B cell (primary cell): ENCODE data around the gene SFR1. TPM values are rescaled to one million over a fixed set of nuclear protein-coding genes. Genes with fewer than 3 reads are reported as not detected.

ENCODE experiments used
- ATAC-seq: fragments of 200-7000 bp; cut with Tn5 transposase; one replicate; pipeline ENCODE4 v1.10.0; 2021; ENCODE audit warnings: low read depth, mild to moderate bottlenecking, moderate number of reproducible peaks, moderate library complexity
- CTCF ChIA-PET: fragments of 350-600 bp; sonication (Branson Sonifier 250); formaldehyde crosslinking; loops from one replicate; lab custom pipeline; 2021; ENCODE audit warnings: antibody characterized with exemption, inconsistent platforms; lab: Charles Lee
- POLR2A ChIA-PET: fragments of 350-600 bp; sonication (Branson Sonifier 250); formaldehyde crosslinking; loops from one replicate; lab custom pipeline; 2021; ENCODE audit warnings: antibody characterized with exemption; lab: Charles Lee
- DNase-seq: peaks from one replicate; pipeline ENCODE4 v3.0.0; 2013
- H2AFZ ChIP-seq: 2 replicates; pipeline ENCODE4 v1.6.1; 2012; ENCODE audit warnings: mild to moderate bottlenecking, low read depth, low read length; ENCODE audit not compliant: insufficient read depth, poor library complexity, severe bottlenecking
- H3K27ac ChIP-seq, 2 donors: 1 replicate in 1 of 2; 2 replicates in 1 of 2; pipeline ENCODE4 v1.5.1; 2012 to 2013; ENCODE audit warnings: low read length in 2 of 2, mild to moderate bottlenecking in 2 of 2, moderate library complexity in 1 of 2
- H3K27me3 ChIP-seq, 4 experiments: fragments of 200-600 bp in 1 of 4; sonication (generic) in 1 of 4; replicated peaks in 1 of 4; 1 replicate in 2 of 4; 2 replicates in 2 of 4; pipeline versions ENCODE4 v1.6.1 to v1.7.0; 2013 to 2016; ENCODE audit warnings: low read length in 3 of 4, mild to moderate bottlenecking in 2 of 4, mixed read lengths in 1 of 4, moderate library complexity in 1 of 4; ENCODE audit not compliant: insufficient read depth in 4 of 4, control insufficient read depth in 3 of 4; ENCODE audit errors: control extremely low read depth in 1 of 4
- H3K36me3 ChIP-seq, 2 experiments: replicated peaks in 1 of 2; 1 replicate in 1 of 2; 2 replicates in 1 of 2; pipeline versions ENCODE4 v1.6.1 to v1.7.1; 2013; ENCODE audit warnings: low read length in 1 of 2; ENCODE audit not compliant: insufficient read depth in 2 of 2, control insufficient read depth in 1 of 2; ENCODE audit errors: control extremely low read depth in 1 of 2, extremely low read depth in 1 of 2
- H3K4me1 ChIP-seq, 2 donors: fragments of 200-600 bp in 1 of 2; sonication (generic) in 1 of 2; 1 replicate in 1 of 2; 2 replicates in 1 of 2; pipeline versions ENCODE4 v1.5.1 to v1.6.1; 2013 to 2017; ENCODE audit warnings: low read length in 2 of 2; ENCODE audit not compliant: control insufficient read depth in 2 of 2, insufficient read depth in 2 of 2
- H3K4me2 ChIP-seq: replicated peaks from 2 replicates; pipeline ENCODE3; 2012; ENCODE audit warnings: mild to moderate bottlenecking, low read depth, low read length; ENCODE audit not compliant: poor library complexity, severe bottlenecking
- H3K4me3 ChIP-seq, 5 experiments: fragments of 200-600 bp in 1 of 5; sonication (generic) in 1 of 5; 1 replicate in 3 of 5; 2 replicates in 2 of 5; pipeline versions ENCODE4 v1.5.1 to v1.7.0; 2011 to 2016; ENCODE audit warnings: low read length in 4 of 5, mild to moderate bottlenecking in 4 of 5, low read depth in 2 of 5, control low read depth in 1 of 5, moderate library complexity in 1 of 5; ENCODE audit not compliant: insufficient read depth in 1 of 5; ENCODE audit errors: control extremely low read depth in 1 of 5, extremely low read depth in 1 of 5
- H3K79me2 ChIP-seq: fragments of 200-600 bp; sonication (generic); one replicate; pipeline ENCODE4 v1.6.0; 2016; ENCODE audit warnings: low read length; ENCODE audit not compliant: control insufficient read depth, insufficient read depth
- H3K9ac ChIP-seq: fragments of 200-600 bp; sonication (generic); 2 replicates; pipeline ENCODE4 v1.6.1; 2017; ENCODE audit warnings: mild to moderate bottlenecking, low read length, moderate library complexity
- H3K9me3 ChIP-seq, 3 donors: one replicate each; pipeline versions ENCODE4 v1.6.1 to v1.7.1; 2013; ENCODE audit warnings: low read length in 2 of 3; ENCODE audit not compliant: control insufficient read depth in 2 of 3, insufficient read depth in 1 of 3; ENCODE audit errors: control extremely low read depth in 1 of 3
- H4K20me1 ChIP-seq: 2 replicates; pipeline ENCODE4 v1.6.0; 2012; ENCODE audit warnings: mild to moderate bottlenecking, low read length; ENCODE audit not compliant: insufficient read depth, control insufficient read depth, poor library complexity, severe bottlenecking
- H3K27ac Mint-ChIP-seq: one replicate; pipeline ENCODE4 v1.8.0; 2021; ENCODE audit warnings: mixed read lengths
- H3K27me3 Mint-ChIP-seq: one replicate; pipeline ENCODE4 v1.8.0; 2021; ENCODE audit warnings: mixed read lengths
- H3K4me1 Mint-ChIP-seq: one replicate; pipeline ENCODE4 v1.8.0; 2021; ENCODE audit warnings: mixed read lengths
- H3K4me3 Mint-ChIP-seq: one replicate; pipeline ENCODE4 v1.8.0; 2021; ENCODE audit warnings: mixed read lengths
- H3K9me3 Mint-ChIP-seq: one replicate; pipeline ENCODE4 v1.8.0; 2022; ENCODE audit warnings: mixed read lengths; ENCODE audit not compliant: insufficient read depth
- CTCF ChIP-seq: fragments of 200-600 bp; IDR thresholded peaks from one replicate; pipeline ENCODE4 v1.8.0; 2022; ENCODE audit warnings: antibody characterized with exemption, mild to moderate bottlenecking
- EZH2 ChIP-seq: IDR thresholded peaks from 2 replicates; pipeline ENCODE4 v1.6.1; 2012; ENCODE audit warnings: borderline replicate concordance, low read depth, mild to moderate bottlenecking, moderate library complexity, low read length; ENCODE audit not compliant: insufficient read depth, poor library complexity, severe bottlenecking
- WGBS: methylation state at CpG from one replicate; pipeline ENCODE4 v1.1.5; 2013; ENCODE audit warnings: missing lambda C conversion rate; ENCODE audit not compliant: insufficient coverage; 5-methylcytosine and 5-hydroxymethylcytosine counted together
- intact Hi-C: fragments of 100-400 bp; cut with micrococcal nuclease; formaldehyde crosslinking; loops from one replicate; pipeline ENCODE4 v1.10.0; 2022
- polyA plus RNA-seq: library from polyadenylated mRNA; depleted of rRNA; stranded (reverse); fragments of >200 nt; gene quantifications from 2 replicates; pipeline ENCODE4 v1.2.3, GENCODE V29; 2012
- total RNA-seq, 2 donors: library from RNA; stranded (reverse); fragments of 120-200 nt in 1 of 2; gene quantifications; 1 replicate in 1 of 2; 2 replicates in 1 of 2; pipeline versions ENCODE4 v1.2.3 to v1.2.4, GENCODE V29; 2013 to 2022

The SFR1 gene
- total and polyA plus RNA-seq, 2 donors (not counting 1 experiment from before 2014, with no cell fraction given) = 6.2 to 15.3 TPM

DNA sequence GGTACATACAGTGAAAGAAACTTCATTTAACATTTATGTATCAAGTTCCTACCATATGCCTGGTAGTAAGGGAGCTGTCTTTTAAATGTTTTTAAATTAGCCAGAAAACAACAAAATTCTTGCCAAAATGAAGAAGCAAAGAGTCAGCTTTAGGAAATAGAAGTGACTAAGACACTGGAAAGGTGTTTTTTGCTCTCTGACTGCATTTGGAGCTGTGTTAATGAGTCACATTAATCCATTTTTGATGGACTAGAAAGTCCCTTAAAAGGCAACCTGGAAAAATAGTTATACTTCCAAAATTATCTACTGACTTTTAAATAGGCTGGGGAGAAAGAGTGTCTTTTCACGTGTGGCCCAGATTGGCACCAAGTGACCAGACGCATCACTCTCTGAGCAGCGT is 32.4 kb upstream of the SFR1 start:
- no peaks in the 10 kb centered on the region for H3K4me1 ChIP-seq
- Mint-ChIP-seq H3K27me3 (peaks cover 6% of the 10 kb centered on the region), H3K4me1 (no peaks in the 10 kb centered on the region), H3K27ac (no peak overlapping the region), H3K4me3 (no peak overlapping the region), H3K9me3 (no peaks in the 10 kb centered on the region)
- DNase-seq = no peak
- H3K27me3 ChIP-seq = no peaks in the 10 kb centered on the region
- H3K9ac ChIP-seq = no peak overlapping the region
- CTCF ChIA-PET = no interaction called here
- POLR2A ChIA-PET = no interaction called here
- TF ChIP-seq CTCF (no peak), EZH2 (no peak)
- WGBS = 97% methylated on average over 3 of the region's 3 CpGs
- intact Hi-C loops = no loop called here
- no peaks in the 10 kb centered on the region for H4K20me1 ChIP-seq
- no peaks in the 10 kb centered on the region for H3K36me3 ChIP-seq
- peaks cover 0 to 1% (median 0%) of the 10 kb centered on the region in 3 donors for H3K9me3 ChIP-seq
- ATAC-seq = no peak
- H2AFZ ChIP-seq = no peak overlapping the region
- no peak overlapping the region for H3K27ac ChIP-seq
- no peak overlapping the region for H3K4me3 ChIP-seq
- H3K4me2 ChIP-seq = no peak overlapping the region
- no peaks in the 10 kb centered on the region for H3K79me2 ChIP-seq

DNA sequence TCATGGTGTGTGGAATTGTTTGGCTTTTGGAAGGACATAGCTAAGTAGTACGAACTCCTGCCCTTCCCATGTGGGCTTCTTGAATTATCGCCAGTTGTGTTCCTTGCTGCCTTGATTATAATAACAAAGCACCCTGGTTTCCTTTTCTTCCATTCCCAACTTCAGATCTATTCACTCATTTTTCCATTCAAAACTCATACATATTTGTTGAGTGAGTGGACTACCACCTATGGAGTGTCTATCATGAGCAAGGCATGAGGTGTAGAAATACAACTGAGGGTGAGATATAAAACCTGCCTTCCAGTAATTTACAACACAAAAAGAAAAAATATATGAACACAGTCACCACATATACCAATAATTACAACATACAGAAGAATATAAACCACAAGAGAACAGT is 31.4 kb upstream of the SFR1 start:
- no peak for TF ChIP-seq CTCF
- TF ChIP-seq EZH2 = no peak
- Histone ChIP-seq H3K79me2 (no peaks in the 10 kb centered on the region), H3K4me3 (no peak overlapping the region), H3K9me3 (peaks cover 0 to 1% (median 0%) of the 10 kb centered on the region in 3 donors), H3K27ac (no peak overlapping the region), H3K9ac (no peak overlapping the region), H2AFZ (no peak overlapping the region), H3K4me2 (no peak overlapping the region), H3K27me3 (no peaks in the 10 kb centered on the region), H4K20me1 (no peaks in the 10 kb centered on the region), H3K36me3 (no peaks in the 10 kb centered on the region), H3K4me1 (no peaks in the 10 kb centered on the region)
- no peak for DNase-seq
- ATAC-seq = no peak
- no peak overlapping the region for H3K27ac Mint-ChIP-seq
- ChIA-PET POLR2A (no interaction called here), CTCF (interaction anchor here (1.0 kb wide), 1 partner anchor 29 kb away, joined by 3 read pairs; no protein-coding TSS in a partner anchor)
- H3K9me3 Mint-ChIP-seq = no peaks in the 10 kb centered on the region
- WGBS = no CpG with 5 or more reads among the region's 2 CpGs
- H3K4me3 Mint-ChIP-seq = no peak overlapping the region
- H3K4me1 Mint-ChIP-seq = no peaks in the 10 kb centered on the region
- intact Hi-C loops = no loop called here
- H3K27me3 Mint-ChIP-seq = peaks cover 6% of the 10 kb centered on the region
